WTC11 (cell line): ENCODE measurements around the gene AGAP1.

Source experiments
- ATF1 ChIP-seq: sonication (generic); formaldehyde crosslinking; IDR thresholded peaks from 2 replicates; pipeline ENCODE4 v1.8.1; 2023; ENCODE audit warnings: mild to moderate bottlenecking, moderate library complexity, missing genetic modification reagents
- ATF3 ChIP-seq: sonication (generic); formaldehyde crosslinking; conservative IDR thresholded peaks from 2 replicates; pipeline ENCODE4 v1.8.1; 2022; ENCODE audit warnings: mild to moderate bottlenecking, missing genetic modification reagents
- CTCF ChIP-seq: fragments of 200-600 bp; IDR thresholded peaks from 2 replicates; pipeline ENCODE4 v1.8.0; 2022; ENCODE audit warnings: antibody characterized with exemption
- PREB ChIP-seq: sonication (generic); formaldehyde crosslinking; IDR thresholded peaks from 2 replicates; pipeline ENCODE4 v1.8.1; 2022; ENCODE audit warnings: mild to moderate bottlenecking, missing genetic modification reagents, moderate library complexity, borderline replicate concordance
- ZBTB43 ChIP-seq: sonication (generic); formaldehyde crosslinking; IDR thresholded peaks from 2 replicates; pipeline ENCODE4 v1.8.1; 2023; ENCODE audit warnings: mild to moderate bottlenecking, missing genetic modification reagents

- TF ChIP-seq ATF1 (no peak), CTCF (no peak), ZBTB43 (no peak), PREB (CRISPR knock-in tag) (no peak), ATF3 (no peak)
Observed at GRCh38 chr2:235506291-235506996, 12.6 kb downstream of the AGAP1 start.
